HG03342 (cell line): Measurements from ENCODE around the gene C3.

ENCODE experiments used
- ATAC-seq: cut with Tn5 transposase; IDR thresholded peaks from one replicate; pipeline ENCODE4 v1.9.1; 2021; ENCODE audit warnings: mild to moderate bottlenecking, moderate library complexity; ENCODE audit not compliant: unreplicated experiment

The C3 gene

DNA sequence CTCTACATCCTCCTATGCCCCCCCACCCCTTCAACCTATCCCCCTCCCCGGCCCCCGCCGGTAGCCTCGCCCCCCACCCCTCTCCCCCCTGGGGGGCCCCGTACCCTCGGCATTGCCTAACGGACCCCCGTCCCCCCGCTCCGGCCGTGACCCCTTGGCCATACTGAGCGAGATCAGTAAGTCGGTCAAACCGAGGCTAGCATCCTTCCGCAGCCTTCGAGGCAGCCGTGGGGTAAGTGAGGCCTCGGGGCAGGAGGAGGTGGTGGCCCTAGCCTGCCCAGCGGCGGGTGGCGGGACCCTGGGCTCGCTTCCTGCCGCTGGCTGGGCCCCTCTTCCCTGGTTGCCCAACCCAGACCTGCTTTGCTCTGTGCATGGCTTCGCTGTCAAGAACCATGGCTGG, 25.5 kb upstream of the C3 start:
- ATAC-seq, result no peak

DNA sequence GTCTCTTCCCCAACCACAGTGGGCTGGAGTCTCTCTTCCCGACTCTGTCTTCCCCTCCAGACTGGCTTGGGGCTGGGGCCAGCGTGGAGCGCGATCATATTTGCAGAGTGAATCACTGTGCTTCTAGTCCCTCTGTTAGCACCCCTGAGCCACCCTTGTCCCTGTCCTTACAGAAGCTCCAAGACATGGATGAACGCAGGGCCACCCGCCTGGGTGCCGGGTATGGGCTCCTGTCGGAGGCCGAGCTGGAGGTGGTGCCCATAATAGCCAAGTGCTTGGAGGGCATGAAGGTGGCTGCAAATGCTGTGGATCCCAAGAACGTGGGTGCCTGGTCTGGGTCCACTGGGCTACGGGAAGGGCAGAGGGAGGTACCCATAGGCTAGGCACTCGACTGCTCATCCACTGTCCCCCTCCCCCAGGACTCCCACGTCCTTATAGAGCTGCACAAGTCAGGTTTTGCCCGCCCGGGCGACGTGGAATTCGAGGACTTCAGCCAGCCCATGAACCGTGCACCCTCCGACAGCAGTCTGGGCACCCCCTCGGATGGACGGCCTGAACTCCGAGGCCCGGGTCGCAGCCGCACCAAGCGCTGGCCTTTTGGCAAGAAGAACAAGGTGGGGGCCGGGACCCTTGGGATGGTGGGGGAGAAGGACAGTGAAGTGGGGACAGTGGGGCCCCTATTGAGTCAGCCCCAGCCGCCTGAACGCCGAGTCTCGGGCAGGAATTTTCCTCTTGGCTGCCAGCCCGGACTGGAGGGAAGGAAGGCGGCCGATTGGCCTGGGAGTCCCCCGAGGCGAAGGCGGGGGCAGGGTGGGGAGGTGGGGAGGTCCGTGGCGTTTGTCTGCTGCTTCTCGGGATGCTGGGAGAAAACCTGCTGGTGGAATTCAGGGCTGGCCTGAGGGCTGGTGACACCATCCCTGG, 24.2 kb upstream of the C3 start:
- ATAC-seq, result no peak

DNA sequence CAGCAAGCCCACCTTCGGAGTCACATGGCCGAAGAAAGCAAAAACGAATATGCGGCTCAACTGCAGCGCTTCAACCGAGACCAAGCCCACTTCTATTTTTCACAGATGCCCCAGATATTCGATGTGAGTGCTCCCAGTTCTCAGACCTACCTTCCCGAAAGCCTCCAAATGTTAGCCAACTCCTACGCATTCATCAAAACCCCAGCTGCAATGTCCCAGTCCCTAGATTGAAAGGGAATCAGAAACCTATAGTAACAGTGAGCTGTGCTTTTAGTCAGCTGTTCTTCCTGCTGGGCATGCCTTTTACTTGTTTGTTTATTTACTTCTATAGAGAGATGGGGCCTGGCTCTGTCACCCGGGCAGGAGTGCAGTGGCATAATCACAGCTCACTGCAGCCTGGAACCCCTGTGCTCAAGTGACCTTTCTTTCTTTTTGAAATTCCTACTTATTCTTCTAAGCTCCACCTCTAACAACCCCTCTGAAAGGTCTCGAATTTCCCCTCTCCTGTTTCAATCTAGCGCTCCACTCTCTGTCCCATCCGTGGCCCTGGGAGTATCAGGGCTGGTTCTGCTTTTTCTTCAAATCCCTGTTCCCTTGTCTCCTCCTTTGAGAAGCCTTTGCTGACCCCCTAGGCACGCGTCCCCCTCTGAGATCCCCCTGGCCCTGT, 23.4 kb upstream of the C3 start:
- no peak for ATAC-seq

DNA sequence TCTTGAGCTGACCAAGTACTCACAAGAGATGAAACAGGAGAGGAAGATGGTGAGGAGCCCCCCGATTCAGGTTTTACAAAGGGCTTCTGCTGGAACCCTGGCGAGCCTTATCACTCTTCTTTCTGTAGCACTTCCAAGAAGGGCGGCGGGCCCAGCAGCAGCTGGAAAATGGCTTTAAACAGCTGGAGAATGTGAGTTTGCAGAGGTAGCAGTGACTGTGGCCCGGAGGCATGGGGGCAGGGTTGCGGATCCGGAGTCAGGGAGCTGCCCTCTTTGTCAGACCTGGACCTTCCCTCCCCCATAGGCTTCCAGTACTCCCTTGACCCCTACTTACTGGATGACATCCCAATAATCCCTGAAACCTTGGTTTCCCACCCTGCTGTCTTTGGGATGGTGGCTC, 22.6 kb upstream of the C3 start:
- no peak for ATAC-seq

DNA sequence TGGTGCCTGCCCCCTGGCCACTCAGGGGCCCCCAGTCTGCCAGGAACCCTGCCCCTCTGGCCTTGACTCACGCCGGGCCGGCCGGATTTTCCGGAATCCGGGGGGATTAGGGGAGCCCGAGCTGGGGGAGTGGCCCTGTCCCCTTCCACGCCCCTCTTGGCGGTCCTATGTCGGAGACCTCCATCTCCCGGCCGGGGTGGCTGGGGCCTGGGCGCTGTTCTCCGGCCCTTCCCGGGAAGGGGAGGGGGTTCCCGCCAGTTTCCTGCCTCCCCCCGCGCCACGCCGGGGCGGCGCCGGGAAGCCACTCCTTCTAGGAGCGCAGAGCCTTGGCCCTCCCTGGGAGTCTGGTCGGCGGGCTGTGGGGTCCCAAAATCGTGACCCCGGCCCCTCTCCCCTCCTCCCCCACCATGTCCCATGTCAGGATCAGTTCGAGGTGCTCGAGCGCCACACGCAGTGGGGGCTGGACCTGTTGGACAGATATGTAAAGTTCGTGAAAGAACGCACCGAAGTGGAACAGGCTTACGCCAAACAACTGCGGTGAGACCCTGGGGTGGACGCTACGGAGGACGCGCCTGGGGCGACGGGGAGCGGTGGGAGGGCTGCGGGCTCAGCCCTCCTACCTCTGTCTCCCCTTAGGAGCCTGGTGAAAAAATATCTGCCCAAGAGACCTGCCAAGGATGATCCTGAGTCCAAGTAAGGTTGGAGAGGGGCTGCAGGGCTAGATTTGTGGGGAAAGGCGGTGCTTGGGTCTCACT, 20.3 kb upstream of the C3 start:
- no peak for ATAC-seq

DNA sequence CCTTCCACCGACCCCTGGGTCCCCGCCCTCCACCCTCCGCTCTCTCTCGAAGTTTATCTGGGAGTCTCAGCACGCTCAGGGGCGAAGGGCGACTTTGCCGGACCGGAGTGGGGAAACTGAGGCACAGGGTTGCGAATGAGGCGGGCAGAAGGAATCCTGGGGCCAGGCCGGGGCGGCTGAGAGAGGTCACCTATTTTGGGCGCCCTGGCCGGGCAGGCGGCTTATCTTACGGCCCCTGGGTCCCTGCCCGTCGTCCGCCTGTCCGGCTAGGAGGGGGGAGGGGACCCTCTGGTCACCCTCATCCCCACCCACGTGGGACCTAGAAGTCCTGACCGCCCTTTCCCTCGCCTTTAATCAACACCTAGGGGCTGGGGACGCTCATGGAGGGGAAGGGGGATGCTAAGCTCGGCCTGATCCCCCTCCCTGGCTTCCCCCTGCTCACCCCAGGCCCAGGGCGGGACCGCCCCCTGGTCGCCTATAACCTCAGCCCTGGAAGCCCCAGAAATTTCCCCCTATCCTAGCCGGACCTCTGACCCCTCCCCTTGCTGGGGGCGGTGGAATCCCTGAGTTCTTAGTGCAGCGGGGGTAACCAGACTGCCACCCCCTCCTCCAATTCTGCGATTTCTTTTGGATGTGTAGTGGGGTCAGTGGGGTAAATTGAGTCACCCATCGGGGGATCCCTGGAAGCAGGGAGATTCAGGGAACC, 19.6 kb upstream of the C3 start:
- ATAC-seq, result no peak

DNA sequence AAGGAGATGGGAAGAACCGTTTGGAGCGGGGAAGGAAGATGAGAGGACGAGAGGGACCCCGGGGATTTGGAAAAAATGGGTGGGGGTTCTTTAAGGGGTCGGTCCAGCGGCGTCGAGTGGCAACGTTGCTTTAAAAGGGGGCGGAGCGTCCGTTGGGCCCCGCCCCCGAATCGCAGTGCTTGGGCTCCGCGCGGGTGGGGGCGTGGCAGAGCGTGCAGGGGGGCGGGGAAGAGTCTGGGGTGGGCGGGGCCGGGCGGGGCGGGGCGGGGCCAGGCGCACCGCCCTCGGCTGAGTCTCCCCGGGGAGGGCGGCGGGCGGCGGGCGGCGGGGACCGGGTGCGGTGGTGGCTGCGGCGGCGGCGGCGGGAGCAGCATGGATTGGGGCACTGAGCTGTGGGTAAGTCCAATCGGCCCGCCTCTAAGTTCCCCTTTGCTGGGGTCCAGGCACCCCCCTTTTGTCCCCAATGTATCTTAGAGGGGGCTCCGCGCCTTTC, 19.0 kb upstream of the C3 start, which contains the start of gene TRIP10:
Gene TRIP10, plus strand, starts transcription at position 291 of the 493 bp plus-strand sequence. Its CDS starts 82 bp downstream, at position 373.
- ATAC-seq, result no peak

DNA sequence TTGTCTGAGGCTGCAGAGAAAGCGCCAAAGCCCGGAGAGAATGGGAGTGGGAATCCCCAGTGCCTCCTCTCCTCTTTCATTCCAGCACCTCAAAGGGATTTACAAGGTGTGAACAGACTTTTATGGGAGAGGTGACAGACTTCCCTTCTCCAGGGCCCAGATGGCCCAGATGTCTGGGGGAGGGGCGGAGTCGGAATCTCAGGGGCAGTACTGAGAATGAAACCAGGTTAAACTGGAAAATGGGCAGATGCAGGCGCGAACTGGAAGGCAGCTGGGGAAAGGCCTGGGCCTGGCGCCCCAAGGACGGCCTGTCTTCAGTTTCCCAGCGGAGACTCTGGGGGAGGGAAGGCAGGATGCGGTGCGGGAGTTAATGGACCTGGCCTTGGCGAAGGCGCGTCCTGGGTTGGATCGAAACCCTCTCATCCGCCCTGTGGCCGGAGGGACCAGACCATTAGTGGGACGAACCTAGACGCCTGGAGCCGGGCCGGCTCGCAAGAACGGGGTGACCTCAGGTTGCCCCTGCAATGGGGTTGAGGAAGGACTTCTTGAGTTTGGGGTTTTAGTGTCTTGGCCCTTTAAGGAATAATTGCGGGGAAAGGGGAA, 18.4 kb upstream of the C3 start:
- no peak for ATAC-seq

DNA sequence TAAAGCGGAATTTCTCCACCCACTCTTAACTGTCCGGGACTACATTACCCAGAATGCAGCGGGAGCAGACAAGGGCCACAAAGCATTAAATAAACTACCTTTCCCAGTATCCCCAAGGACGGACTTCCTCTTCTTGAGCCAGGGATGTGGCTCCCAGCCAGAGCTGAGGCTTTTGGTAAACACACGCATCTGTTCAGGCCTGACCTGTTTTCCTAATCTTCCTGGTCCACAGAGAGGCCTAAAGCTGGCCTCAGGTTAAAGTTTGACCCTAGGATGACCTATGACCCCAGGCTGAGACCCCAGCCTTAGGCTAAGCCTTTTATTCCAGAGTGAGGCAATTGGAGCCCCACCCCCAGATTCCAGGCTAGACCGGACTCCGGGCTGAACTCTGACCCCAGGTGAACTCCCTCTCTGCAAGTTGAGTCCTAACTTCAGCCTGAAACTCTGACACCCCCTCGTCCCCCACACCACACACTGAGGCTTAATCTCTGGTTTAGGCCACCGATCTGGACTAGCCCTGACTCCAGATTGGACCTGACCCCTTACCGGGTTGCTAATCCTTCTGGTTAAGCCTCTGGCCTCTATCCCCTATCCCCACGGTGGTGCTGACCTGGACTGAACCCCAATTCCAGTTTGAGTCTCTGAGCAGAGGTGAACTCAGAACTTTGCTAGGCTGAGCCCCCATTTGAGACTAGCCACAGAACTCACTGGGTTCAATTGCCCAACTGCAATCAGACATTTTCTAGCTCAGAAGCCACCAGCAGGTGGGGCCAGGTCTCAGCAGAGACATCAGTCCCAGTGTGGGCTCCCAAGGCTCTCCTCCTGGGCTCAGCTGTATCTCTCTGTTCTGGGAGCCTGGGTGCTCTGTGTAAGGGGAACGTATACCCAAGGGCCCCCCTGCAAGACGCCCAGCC, 17.7 kb upstream of the C3 start:
- ATAC-seq, result no peak

DNA sequence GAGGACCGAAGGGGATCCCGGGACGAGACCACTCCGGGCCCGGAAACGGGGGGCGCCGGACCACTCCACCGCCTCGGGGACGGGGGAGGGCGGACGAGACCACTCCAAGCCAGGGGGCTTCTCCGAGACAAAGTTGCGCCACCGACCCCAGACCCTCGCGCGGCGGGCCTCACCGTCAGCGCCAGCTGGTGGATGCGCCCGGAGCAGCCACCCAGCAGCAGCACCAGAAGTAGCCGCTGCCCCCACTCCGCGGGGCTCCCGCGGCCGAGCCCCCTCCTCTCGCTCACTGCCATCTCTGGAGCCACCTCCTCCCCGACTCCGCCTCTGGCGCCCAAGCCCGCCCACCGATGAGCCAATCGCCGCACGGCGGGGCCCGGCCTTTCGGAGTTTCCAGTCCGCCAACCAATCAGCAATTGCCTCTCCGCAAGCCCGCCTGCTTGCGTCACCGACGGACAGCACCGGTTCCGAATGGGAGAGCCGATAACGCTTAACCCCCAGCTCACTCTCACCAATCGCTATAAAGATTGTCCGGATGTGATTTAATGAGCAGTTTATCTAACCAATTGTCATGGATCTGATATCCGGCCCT, 16.9 kb upstream of the C3 start, which contains the start of gene GPR108:
Gene GPR108, minus strand, starts transcription at position 297 of the 589 bp plus-strand sequence. Its CDS starts 4 bp downstream, at position 293.
- peak; percentile 57 for ATAC-seq

DNA sequence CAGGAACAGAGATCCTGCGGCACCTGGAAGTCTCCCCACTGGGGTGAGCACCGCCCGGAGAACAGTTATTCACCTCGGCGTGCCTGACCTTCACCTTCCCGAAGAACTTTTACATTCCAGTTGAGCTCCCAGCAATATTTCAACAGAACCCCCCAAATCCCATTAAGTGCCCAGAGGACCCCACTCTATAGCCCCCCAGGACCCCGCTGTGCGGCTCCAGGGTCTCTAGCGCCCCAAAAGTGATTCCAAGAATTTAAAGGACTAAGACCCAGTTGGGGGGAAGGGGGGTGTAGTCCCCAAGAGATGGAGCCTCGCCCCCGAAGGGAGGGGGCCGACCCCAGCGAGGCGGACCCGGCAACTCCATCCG, 16.4 kb upstream of the C3 start:
- ATAC-seq, result no peak

DNA sequence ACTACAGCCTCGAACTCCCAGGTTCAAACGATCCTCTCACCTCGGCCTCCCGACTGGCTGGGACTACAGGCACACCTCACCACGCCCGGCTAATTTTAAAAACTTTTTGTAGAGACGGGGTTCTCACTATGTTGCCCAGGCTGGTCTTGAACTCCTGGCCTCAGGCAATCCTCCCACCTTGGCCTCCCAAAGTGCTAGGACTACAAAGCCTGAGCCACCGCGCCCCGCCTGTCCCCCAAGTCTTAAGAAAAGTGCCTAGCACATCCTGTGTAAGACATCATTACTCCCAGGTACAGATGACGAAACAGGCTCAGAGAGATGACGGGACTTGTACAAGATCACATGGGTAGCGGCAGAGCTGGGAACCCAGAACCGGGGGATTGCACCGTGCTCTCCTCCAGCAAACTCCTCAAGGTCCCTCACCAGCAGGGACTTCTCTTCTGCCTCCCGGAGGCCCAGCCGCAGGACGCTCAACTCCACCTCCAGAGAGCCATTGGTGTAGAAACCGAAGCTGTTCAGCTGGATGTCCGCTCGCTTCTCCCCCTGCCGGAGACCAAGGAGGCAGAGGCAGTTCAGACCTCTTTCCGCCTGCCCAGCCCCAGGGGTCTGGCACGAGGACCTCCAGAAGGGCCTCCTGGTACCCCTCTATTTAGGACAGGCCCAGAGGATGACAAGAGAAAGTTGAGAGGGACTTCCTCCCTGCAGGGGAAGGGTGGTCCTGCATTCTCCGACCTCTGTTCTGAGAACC, 15.9 kb upstream of the C3 start:
- no peak for ATAC-seq

DNA sequence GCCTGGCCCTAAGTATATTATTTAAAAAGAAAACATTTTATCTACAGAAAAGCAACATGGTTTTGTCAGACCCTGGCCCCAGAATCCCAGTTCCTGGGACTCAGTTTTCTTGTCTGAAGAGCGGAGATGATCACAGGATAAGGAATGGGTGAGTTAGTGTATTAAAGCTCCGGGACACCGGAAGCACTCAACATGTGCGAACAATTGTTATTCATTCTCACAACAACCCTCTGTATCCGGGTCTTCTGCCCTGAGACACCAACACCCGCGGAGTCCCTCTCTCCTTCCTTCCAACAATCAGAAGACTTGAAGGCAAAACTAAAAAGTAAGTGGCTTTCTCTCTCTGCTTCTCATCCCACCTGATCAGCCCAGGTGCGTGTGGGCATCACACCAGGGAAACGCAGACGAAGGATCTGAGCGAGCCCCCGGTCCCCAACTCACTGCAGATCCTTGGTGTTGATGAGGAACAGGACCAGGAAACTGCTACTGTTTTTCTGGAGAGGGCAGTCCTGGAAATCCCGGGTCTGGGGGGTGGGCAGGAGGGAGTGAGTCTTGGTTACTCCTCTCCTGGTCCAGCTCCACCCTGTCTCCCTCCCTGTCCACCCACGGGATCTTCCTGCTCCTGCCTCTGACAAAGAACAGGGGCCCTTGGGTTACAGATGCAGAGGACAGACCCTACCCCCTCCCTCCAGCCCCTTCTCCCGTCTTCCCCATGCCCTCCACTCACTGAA, 14.9 kb upstream of the C3 start:
- no peak for ATAC-seq

DNA sequence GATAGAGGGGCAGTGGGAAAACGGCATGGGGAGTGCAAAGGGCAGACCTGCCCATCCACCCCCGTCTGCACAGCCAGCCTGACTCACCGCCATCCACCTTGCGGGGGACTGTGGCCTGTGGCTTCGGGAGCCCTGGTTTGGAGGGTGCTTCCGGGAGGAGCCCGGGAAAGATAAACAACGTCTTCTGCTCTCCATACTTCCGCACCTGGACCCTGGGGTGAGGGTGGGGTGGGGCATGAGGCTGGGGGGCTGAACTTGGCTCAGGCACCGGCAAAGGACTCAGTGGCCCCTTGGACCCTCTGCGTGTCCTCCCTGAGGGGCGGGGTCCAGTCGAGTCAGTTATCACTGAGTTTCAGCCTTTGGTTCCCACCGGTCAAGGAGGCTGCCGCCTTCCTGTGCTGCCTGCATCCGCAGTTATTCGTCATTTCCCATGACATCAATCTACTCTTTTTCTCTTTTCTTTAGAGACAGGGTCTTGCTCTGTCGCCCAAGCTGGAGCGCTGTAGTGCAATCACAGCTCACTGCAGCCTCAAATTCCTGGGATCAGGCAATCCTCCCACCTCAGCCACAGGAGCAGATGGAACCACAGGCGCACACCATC, 13.7 kb upstream of the C3 start:
- ATAC-seq, result no peak

DNA sequence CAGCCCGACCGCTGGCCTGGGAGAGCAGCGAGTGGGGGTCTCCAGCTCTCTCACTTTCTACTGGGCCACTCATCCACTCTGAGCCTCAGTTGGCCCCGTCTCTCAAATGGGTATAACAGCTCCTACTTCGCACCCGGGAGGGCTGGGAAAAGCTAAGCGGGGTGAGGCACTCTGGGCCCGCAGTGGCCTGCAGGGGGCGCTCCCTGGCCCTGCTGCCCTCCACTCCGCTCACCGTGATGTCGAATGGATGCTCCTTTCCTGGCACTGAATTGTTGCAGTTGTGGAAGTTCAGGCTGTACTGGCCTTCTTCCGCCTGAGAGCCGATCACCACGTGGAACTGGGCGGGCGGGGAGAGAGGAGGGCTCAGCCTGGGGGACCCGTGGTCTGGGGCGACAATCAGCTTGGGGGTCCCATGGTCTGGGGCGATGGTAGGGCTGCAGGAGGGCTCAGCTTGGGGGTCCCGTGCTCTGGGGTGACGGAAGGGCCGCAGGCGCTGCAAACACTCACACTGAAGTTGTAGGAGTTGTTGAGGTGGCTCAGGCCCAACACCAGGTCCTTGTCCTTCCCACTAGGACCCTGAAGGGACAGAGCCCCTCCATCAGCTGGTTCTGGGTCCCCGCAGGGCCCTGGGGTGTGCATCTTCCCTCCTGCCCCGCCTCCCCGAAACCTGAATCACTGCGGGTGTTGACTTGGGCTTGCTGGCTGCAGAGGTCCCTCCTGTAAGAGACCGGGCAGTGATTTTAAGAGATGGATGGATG, 13.1 kb upstream of the C3 start:
- no peak for ATAC-seq

DNA sequence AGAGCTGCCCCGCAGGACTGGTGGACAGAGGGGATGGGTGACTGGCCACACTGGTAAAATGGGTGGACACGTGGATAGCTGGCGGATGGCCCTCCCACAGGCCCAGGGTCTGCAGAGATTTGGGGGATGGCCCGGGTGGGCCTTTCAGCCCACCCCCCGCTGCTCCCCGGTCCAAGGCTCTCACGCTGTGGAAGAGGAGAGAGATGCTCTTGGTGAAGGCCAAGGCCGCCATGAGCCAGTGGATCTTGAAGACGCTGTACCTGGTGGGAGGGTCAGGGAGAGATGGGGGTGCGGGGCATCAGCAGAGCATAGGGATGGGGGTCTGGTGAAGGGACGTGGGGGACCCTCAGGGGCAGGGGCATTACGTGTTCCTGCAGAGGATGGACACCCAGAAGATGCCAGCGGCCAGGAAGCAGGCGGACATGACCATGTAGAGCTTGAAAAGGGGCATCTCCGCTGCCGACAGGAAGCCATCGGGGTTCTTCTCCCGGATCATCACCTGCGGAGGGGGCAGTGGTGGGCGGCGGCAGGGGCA, 12.4 kb upstream of the C3 start:
- ATAC-seq, result no peak
